Right lung (tissue), 5 donors: Measurements from ENCODE around the gene NEDD1. TPM values are rescaled to one million over a fixed set of nuclear protein-coding genes. Genes with fewer than 3 reads are reported as not detected.

Experiments used
- DNase-seq, 2 donors: peaks; one replicate each; pipeline ENCODE4 v3.0.0-alpha.2; 2013
- polyA plus RNA-seq, 5 donors: library from polyadenylated mRNA; unstranded; fragments of 120-200 nt; gene quantifications; one replicate each; pipeline versions ENCODE4 v1.2.1 to v1.2.3, GENCODE V29; 2013; ENCODE audit warnings: inconsistent platforms in 1 of 5, low replicate concordance in 1 of 5; ENCODE audit not compliant: insufficient read length in 5 of 5, insufficient read depth in 1 of 5

The NEDD1 gene
- polyA plus RNA-seq, 5 donors: 20.7 to 38.4 (median 32.8) TPM

DNA sequence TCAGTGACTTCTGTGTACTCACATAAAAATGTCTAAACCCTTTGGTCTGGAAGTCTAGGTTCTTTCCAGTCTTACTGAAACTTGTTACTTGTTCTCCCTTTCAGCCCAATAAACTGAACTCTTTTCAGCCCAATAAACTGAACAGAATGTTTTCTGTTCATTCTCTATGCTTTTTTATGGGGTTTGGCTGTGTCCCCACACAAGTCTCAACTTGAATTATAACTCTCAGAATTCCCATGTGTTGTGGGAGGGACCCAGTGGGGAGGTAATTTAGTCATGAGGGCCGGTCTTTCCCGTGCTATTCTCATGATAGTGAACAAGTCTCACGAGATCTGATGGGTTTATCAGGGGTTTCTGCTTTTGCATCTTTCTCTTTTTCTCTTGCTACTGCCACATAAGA is 15.0 kb upstream of the NEDD1 start:
- DNase-seq: no peak

GRCh38 chr12:96897421-96897820 is 9.6 kb upstream of the NEDD1 start:
- DNase-seq: no peak

GRCh38 chr12:96901175-96901574 is 5.9 kb upstream of the NEDD1 start:
- DNase-seq: no peak

DNA sequence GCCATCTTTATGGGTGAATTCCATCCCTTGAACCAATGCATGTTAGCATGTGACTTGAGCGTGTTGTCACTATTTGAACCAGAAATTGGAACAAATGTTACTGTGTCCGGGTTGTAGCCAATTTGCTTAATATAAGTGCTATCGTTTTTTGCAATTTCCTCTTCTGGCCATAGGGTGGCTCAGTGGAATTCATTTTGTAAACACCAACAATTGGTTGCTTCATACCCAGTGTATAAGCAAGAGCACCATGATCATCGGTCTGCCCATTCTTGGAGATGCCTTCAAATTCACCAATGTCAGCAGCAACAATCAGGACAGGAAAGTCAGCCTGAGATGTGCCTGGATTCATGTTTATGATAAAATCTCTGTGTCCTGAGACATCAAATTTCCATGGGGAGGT is 5.0 kb upstream of the NEDD1 start:
- DNase-seq: no peak

DNA sequence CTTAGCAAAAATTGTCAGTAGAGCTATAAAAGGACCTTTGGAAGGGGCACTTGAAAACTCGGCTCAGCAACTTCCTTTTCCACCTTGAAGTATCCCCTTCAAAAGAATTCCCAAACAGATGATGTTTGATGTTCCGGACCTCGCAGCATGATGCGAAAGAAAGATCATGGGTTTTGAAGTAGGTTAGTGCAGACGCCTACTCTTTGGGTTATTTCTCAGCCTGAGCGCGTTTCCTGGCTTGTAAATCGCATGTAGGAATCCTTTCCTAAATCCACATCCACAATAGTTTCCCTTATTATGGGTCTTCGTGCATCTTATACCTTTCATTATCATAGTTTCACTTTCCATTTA is 584 bp upstream of the NEDD1 start:
- no peak for DNase-seq

GRCh38 chr12:96907671-96908422 is 790 bp downstream of the NEDD1 start:
- peak in 1 of 2 donors; percentile 36 for DNase-seq

DNA sequence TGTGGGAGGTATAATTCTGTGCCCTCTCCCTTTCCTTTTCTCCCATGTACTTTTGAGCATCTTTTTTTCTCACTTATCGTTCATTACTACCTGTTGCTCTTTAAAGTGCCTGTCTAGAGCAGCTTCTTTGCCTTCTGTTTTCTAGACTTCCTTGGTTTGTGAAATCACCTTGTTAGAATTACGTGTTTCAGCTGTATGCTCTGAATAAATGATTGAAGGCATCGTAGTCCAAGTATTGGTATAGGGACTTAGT is 1.3 kb downstream of the NEDD1 start:
- no peak for DNase-seq

- DNase-seq: no peak
Measured at GRCh38 chr12:96912261-96912660, 5.2 kb downstream of the NEDD1 start.

- no peak for DNase-seq
Measured at GRCh38 chr12:96912943-96913342, 5.9 kb downstream of the NEDD1 start.

- DNase-seq: no peak
Measured at GRCh38 chr12:96919510-96920210, 12.6 kb downstream of the NEDD1 start.

DNA sequence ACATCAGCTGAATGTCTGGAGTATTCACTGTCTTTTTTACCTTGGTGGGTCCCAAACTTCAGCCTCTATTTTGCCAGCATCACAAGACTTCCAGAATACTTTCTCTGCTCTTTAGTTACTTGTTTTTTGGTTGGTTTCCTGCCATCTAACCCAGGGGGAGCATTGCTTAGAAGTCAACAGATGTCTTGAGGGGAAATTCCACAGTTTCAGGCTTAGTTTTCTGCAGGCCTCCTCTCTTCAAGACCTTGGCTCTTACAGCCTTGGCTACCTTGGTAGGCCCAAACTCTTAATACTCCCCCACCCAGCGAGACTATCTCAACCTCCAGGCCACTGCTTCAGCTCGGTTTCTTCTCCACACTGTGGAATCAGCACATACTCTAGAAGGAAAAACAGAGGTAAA is 41.7 kb downstream of the NEDD1 start:
- DNase-seq: no peak

GRCh38 chr12:96979532-96979931 is 72.5 kb downstream of the NEDD1 start:
- no peak for DNase-seq

DNA sequence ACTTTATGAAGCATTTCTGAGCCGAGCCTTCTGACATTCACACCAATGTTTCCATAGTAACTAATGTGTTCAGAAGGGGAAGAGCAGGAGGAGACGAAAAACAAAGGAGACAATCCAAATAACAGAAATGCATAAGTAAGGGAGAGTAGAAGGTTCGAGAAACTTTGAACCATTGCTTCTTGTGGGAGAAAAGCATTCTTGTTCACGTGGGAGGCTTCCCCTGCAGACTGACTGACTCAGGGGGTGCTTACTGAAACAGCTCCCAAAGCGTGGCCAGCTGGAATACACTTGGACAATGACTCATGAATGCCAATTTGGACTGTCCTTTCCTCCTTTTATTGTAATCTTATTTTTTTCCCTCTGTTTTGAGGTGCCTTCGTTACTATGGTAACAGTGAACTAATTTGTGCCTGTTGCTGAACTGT is 73.9 kb downstream of the NEDD1 start:
- DNase-seq: no peak

DNA sequence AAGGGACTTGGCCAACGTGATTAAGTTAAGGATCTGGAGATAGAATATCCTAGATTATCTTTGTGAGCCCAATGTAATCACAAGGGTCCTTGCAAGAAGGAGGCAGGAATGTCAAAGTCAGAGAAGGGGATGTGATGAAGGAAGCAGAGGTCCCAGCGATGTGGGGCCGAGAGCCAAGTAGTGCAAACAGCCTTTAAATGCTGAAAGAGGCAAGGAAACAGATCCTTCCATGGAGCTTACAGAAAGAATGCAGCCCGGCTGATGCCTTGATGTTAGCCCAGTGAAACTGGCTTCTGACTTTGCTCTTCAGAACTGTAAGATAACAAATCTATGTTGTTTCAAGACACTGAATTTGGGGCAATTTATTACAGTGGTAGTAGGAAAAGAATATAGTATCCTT is 74.9 kb downstream of the NEDD1 start:
- DNase-seq: no peak

- no peak for DNase-seq
Measured at GRCh38 chr12:96982671-96983070, 75.6 kb downstream of the NEDD1 start.

GRCh38 chr12:96985515-96986362 is 78.7 kb downstream of the NEDD1 start:
- peak in 1 of 2 donors; percentile 25 for DNase-seq

- DNase-seq: no peak
Measured at GRCh38 chr12:96986883-96987523, 79.9 kb downstream of the NEDD1 start.

- no peak for DNase-seq
Measured at GRCh38 chr12:96988919-96989318, 81.9 kb downstream of the NEDD1 start.

DNA sequence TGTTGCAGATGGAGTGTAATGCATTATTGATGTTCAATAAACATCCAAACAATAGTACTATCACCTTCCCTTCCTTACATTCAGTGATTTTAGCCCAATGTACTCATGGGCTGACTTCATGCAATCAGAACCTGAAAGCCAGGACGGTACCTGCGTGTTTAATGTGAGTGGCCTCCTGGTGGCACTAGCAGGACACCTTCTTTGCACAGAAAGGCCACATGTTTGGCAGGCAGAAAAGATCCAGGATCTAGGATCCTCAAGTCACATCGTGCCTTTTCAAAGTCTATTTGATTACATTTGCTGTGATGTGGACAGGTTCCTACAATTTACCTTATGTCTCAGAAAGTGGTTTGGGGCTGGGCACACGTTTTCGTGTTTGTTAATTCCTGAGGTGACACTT is 82.9 kb downstream of the NEDD1 start:
- DNase-seq: no peak

GRCh38 chr12:96994900-96995299 is 87.8 kb downstream of the NEDD1 start:
- DNase-seq: no peak

GRCh38 chr12:96995861-96996260 is 88.8 kb downstream of the NEDD1 start:
- no peak for DNase-seq

DNA sequence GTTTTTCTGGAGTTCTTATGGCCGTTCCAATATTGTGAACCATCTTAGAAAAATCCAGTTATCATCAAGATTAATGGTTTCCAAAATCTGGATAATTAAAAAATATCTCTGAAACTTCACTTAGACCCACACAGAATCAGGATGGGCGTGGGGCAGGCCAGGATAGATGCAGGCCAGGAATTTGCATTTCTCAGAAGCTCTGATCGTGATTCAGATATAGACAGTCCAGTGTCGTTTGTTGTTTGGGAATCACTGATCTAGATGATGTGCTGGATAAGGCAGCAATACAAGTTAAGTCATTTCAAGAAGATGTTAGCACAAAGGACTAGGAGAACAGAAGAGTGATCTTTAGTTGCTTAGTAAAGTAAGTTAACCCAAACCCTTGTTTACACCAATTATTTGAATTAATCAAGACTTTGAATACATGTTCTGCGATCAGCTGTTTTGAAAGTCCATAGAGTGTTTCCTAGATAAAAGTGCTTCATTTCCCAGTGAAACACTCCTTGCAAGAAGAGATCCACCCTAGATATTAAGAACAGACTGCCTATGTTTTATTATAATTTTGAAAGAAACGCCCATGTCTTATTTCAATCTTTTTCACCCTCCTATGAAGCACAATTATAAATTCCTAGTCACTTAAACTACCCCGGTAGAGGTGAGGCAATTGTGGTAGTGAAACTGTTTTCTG is 90.9 kb downstream of the NEDD1 start:
- DNase-seq: no peak
